Upper lobe of left lung (tissue), 6 donors: ENCODE data around the gene CARM1. TPM values are rescaled to one million over a fixed set of nuclear protein-coding genes. Genes with fewer than 3 reads are reported as not detected.

ENCODE experiments used
- ATAC-seq, 2 donors: fragments of 200-7000 bp; cut with Tn5 transposase; one replicate each; pipeline ENCODE4 v1.9.1; 2022; ENCODE audit warnings: mild to moderate bottlenecking in 2 of 2, moderate library complexity in 2 of 2; ENCODE audit not compliant: low FRiP score in 2 of 2
- DNase-seq, 2 donors: peaks; one replicate each; pipeline ENCODE4 v3.0.0-alpha.2; 2019 to 2020
- H3K27ac ChIP-seq, 4 donors: fragments of 200-600 bp; sonication (generic); one replicate each; pipeline ENCODE4 v1.5.1; 2016 to 2019
- H3K27me3 ChIP-seq, 4 donors: fragments of 200-600 bp; sonication (generic); one replicate each; pipeline ENCODE4 v1.5.1; 2017 to 2019
- H3K36me3 ChIP-seq, 4 donors: fragments of 200-600 bp; sonication (generic); one replicate each; pipeline ENCODE4 v1.5.1; 2016 to 2019
- H3K4me1 ChIP-seq, 4 donors: fragments of 200-600 bp; sonication (generic); one replicate each; pipeline ENCODE4 v1.5.1; 2018 to 2019
- H3K4me3 ChIP-seq, 4 donors: fragments of 200-600 bp; sonication (generic); one replicate each; pipeline ENCODE4 v1.5.1; 2017 to 2019; ENCODE audit warnings: mild to moderate bottlenecking in 2 of 4, moderate library complexity in 1 of 4
- H3K9me3 ChIP-seq, 4 donors: fragments of 200-600 bp; sonication (generic); one replicate each; pipeline ENCODE4 v1.5.1; 2018 to 2019
- EP300 ChIP-seq, 4 donors: sonication (generic); formaldehyde crosslinking; IDR thresholded peaks; one replicate each; pipeline ENCODE4 v1.5.1; 2017; ENCODE audit warnings: antibody characterized with exemption in 4 of 4, control low read depth in 2 of 4
- POLR2A ChIP-seq, 4 donors: fragments of 450-650 bp; IDR thresholded peaks; one replicate each; pipeline ENCODE4 v1.5.1; 2016 to 2017; ENCODE audit warnings: antibody characterized with exemption in 4 of 4, mild to moderate bottlenecking in 2 of 4
- POLR2AphosphoS5 ChIP-seq, 2 donors: sonication (generic); formaldehyde crosslinking; IDR thresholded peaks; one replicate each; pipeline ENCODE4 v1.5.1; 2017; ENCODE audit warnings: antibody characterized with exemption in 2 of 2
- WGBS, 2 donors: methylation state at CpG; one replicate each; pipeline ENCODE4 v1.1.5; 2017 to 2018; 5-methylcytosine and 5-hydroxymethylcytosine counted together
- small RNA-seq, 4 donors: library from RNA; depleted of rRNA; stranded (forward); fragments of <200 nt; gene quantifications; one replicate each; pipeline ENCODE3, GENCODE V24; 2016
- total RNA-seq, 6 donors: library from RNA; depleted of rRNA in 4 of 6; stranded (reverse); fragments of >200 nt in 4 of 6; gene quantifications; one replicate each; pipeline versions ENCODE4 v1.1.0 to v1.2.1, GENCODE V29; 2016 to 2021
- TF ChIP-seq, protein P1 (sequence below), 6 experiments: fragments of 450-650 bp in 4 of 6; fragments of 200-600 bp in 2 of 6; sonication (generic) in 2 of 6; IDR thresholded peaks; one replicate each; pipeline ENCODE4 v1.5.1; 2016 to 2019; ENCODE audit warnings: antibody characterized with exemption in 6 of 6
- donor health status: DM: no; HTN: no; CAD: no; lungs with moderate emphysema.
- donor health status: DM: no; HTN: yes; CAD: no; lungs with severe emphysema.

The CARM1 gene
- total RNA-seq, 6 donors from 2014 or later: 19.0 to 30.6 (median 25.3) TPM

DNA sequence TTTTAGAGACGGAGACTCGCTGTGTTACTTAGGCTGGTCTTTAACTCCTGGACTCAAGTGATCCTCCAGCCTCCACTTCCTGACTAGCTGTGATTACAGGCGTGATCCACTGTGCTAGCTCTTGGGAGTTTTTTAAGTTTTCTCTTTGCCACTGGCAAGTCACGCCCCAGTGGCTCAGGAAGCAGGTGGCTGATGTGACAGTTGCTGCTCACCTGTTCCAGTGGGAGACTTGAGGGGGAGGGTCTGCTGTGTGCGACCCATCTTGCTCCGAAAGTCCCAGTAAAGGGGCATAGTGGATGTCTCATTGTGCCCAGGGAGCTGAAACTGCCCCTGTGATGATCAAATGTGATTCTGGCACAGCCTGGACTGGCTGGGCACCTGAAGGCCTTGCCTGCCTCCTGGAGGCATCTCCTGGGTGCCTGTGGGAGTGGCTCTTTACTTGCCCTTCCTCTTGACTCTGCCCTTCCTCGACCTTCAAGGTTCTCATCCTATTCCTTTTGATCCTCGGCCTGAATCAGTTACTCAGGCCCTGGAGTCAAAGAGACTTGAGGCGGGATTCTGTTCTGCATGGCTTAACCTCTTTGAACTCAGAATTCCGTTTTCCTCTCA is 97.3 kb downstream of the CARM1 start:
- DNase-seq: peak in 1 of 2 donors; percentile 51

DNA sequence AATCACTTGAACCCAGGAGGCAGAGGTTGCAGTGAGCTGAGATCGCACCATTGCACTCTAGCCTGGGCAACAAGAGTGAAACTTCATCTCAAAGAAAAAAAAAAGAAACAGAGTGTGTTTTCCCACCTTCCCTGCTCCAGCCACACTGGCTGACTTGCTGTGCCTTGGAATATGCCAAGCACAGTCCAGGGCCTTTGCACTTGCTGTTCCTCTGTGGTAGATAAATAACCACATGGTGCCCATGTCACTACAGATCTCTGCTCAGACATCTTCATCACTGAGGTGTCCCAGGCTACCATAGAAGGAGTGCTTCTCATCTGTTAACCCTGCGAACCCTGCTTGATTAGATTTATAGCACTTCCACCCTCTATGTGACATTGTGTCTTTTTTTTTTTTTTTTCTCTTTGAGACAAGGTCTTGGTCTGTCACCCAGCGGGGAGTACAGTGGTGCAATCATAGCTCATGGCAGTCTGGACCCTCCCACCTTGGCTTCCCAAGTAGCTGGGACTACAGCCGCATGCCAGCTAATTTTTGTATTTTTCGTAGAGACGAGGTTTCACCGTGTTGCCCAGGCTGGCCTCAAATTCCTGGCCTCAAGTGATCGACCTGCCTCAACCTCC is 99.9 kb downstream of the CARM1 start:
- 87 to 91% methylated on average over 8 of the region's 8 CpGs for WGBS, 2 donors
- peaks cover 19 to 37% (median 24%) of the 10 kb centered on the region in 4 donors for H3K4me1 ChIP-seq
- H3K4me3 ChIP-seq: no peak overlapping the region
- peak overlapping the region in 1 of 4 donors; percentile 16 for H3K27ac ChIP-seq
- ATAC-seq (no peak), DNase-seq (no peak)
- no peaks in the 10 kb centered on the region for H3K36me3 ChIP-seq
- H3K9me3 ChIP-seq: no peaks in the 10 kb centered on the region
- no peaks in the 10 kb centered on the region for H3K27me3 ChIP-seq
- no peak for TF ChIP-seq EP300 (IDR thresholded peaks at IDR 0.05)
- TF ChIP-seq POLR2AphosphoS5 (IDR thresholded peaks at IDR 0.05): no peak
- TF ChIP-seq POLR2A (IDR thresholded peaks at IDR 0.05): no peak
- TF ChIP-seq, protein P1, sequence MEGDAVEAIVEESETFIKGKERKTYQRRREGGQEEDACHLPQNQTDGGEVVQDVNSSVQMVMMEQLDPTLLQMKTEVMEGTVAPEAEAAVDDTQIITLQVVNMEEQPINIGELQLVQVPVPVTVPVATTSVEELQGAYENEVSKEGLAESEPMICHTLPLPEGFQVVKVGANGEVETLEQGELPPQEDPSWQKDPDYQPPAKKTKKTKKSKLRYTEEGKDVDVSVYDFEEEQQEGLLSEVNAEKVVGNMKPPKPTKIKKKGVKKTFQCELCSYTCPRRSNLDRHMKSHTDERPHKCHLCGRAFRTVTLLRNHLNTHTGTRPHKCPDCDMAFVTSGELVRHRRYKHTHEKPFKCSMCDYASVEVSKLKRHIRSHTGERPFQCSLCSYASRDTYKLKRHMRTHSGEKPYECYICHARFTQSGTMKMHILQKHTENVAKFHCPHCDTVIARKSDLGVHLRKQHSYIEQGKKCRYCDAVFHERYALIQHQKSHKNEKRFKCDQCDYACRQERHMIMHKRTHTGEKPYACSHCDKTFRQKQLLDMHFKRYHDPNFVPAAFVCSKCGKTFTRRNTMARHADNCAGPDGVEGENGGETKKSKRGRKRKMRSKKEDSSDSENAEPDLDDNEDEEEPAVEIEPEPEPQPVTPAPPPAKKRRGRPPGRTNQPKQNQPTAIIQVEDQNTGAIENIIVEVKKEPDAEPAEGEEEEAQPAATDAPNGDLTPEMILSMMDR (IDR thresholded peaks at IDR 0.05): no peak

More for the DNA sequence above, 97.3 kb downstream of the CARM1 start:
- Histone ChIP-seq H3K4me1 (peaks cover 6 to 31% (median 20%) of the 10 kb centered on the region in 4 donors), H3K9me3 (no peaks in the 10 kb centered on the region), H3K36me3 (no peaks in the 10 kb centered on the region), H3K27me3 (no peaks in the 10 kb centered on the region), H3K27ac (peak overlapping the region; percentile 10 to 32 (median 27)), H3K4me3 (no peak overlapping the region)
- ATAC-seq: peak in 1 of 2 donors; percentile 39
- 50 to 61% methylated on average over 10 of the region's 10 CpGs for WGBS, 2 donors
- TF ChIP-seq, protein P1 (IDR thresholded peaks at IDR 0.05): peak in 1 of 6 experiments; percentile 12
- TF ChIP-seq POLR2A (IDR thresholded peaks at IDR 0.05) (no peak), POLR2AphosphoS5 (IDR thresholded peaks at IDR 0.05) (no peak), EP300 (IDR thresholded peaks at IDR 0.05) (no peak)

Small RNA genes lying within 50 kb of the gene (small RNA-seq; reads per million reads assigned to genes)
- gene MIR6793: 0.22 to 1.3 (median 0.28) reads per million in 4 donors

Other genes with a start within 250 kb of the CARM1 start
- 100 to 1,000 TPM; 117 to 333 (median 197) TPM for gene SLC44A2, start 246.0 kb upstream of the CARM1 start, total RNA-seq
- 100 to 1,000 TPM; 121 to 193 (median 169) TPM for gene ILF3, start 217.2 kb upstream of the CARM1 start, total RNA-seq
- gene QTRT1, start 170.1 kb upstream of the CARM1 start, total RNA-seq: 10 to 100 TPM; 11.0 to 85.9 (median 32.5) TPM
- 100 to 1,000 TPM; 238 to 744 (median 318) TPM for gene DNM2, start 153.5 kb upstream of the CARM1 start, total RNA-seq
- gene TMED1, start 35.3 kb upstream of the CARM1 start, total RNA-seq: 10 to 100 TPM; 11.3 to 40.7 (median 25.1) TPM
- 10 to 100 TPM in 2 of 6 donors, 1 to 10 TPM in 4; 2.8 to 26.2 (median 6.8) TPM for gene C19orf38, start 23.1 kb upstream of the CARM1 start, total RNA-seq
- gene YIPF2, start 57.1 kb downstream of the CARM1 start, total RNA-seq: 10 to 100 TPM; 18.9 to 56.6 (median 49.5) TPM
- gene TIMM29, start 57.3 kb downstream of the CARM1 start, total RNA-seq: 10 to 100 TPM; 20.2 to 46.1 (median 32.7) TPM
- 100 to 1,000 TPM in 3 of 6 donors, 10 to 100 TPM in 3; 82.8 to 245 (median 108) TPM for gene SMARCA4, start 89.5 kb downstream of the CARM1 start, total RNA-seq
- gene LDLR, start 217.9 kb downstream of the CARM1 start, total RNA-seq: 100 to 1,000 TPM; 204 to 493 (median 234) TPM